Ovary (tissue), 3 donors: Measurements from ENCODE around the gene OR1K1.

Experiments
- EP300 ChIP-seq: sonication (generic); formaldehyde crosslinking; IDR thresholded peaks from one replicate; pipeline ENCODE4 v1.6.1; 2017; ENCODE audit warnings: antibody characterized with exemption
- POLR2A ChIP-seq: fragments of 450-650 bp; IDR thresholded peaks from one replicate; pipeline ENCODE4 v1.6.1; 2017; ENCODE audit warnings: antibody characterized with exemption, mild to moderate bottlenecking, moderate library complexity
- TF ChIP-seq, protein P1 (sequence below), 3 donors: fragments of 450-650 bp in 2 of 3; fragments of 200-600 bp in 1 of 3; IDR thresholded peaks; one replicate each; pipeline versions ENCODE4 v1.5.1 to v1.8.0; 2016 to 2022; ENCODE audit warnings: antibody characterized with exemption in 3 of 3, mild to moderate bottlenecking in 1 of 3
- donor health status: DM: no; HTN: no; CAD: no.

DNA sequence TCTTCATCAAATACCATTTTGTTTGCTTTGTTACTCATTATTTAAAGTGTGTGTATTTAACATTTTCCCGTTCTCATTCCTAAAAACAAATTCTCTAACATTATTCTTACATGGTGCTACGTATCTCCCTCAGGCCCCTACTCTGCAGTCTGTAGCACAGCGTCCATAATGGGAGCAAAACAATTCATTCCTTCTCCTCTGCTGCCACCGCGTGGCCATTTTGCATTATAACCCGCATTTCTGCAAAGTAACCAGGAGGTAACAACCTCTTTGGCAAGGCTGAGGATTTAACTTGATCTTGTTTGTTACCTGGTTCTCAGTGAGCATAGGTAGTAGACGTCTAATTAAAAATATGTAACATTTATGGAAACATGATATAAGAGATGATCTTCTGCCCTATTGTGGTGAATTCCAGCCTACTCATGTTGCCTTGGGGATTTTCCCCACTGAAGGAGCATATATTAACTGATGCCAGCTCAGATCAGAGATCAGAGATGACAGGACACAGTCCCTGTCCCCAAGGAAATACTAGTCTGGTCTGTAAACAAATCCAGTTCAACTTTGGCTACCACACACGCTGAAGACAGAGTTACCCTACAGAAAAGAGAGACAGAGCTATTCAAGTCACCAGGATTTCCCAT lies 10.5 kb downstream of the OR1K1 start:
- TF ChIP-seq, protein P1, sequence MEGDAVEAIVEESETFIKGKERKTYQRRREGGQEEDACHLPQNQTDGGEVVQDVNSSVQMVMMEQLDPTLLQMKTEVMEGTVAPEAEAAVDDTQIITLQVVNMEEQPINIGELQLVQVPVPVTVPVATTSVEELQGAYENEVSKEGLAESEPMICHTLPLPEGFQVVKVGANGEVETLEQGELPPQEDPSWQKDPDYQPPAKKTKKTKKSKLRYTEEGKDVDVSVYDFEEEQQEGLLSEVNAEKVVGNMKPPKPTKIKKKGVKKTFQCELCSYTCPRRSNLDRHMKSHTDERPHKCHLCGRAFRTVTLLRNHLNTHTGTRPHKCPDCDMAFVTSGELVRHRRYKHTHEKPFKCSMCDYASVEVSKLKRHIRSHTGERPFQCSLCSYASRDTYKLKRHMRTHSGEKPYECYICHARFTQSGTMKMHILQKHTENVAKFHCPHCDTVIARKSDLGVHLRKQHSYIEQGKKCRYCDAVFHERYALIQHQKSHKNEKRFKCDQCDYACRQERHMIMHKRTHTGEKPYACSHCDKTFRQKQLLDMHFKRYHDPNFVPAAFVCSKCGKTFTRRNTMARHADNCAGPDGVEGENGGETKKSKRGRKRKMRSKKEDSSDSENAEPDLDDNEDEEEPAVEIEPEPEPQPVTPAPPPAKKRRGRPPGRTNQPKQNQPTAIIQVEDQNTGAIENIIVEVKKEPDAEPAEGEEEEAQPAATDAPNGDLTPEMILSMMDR (IDR thresholded peaks at IDR 0.05): peak in 2 of 3 donors; percentile 72 to 78
- TF ChIP-seq POLR2A (no peak), EP300 (no peak)
